ENCODE measurements around the gene NET1.
"Not testable (repeated sequence)": the region's sequence is repeated elsewhere in the genome, so short reads cannot be mapped to it uniquely, and the experiment has no call there.

GRCh38 chr10:5379202-5379601 is 33.2 kb upstream of the NET1 start:
- TF ChIP-seq, protein P1, sequence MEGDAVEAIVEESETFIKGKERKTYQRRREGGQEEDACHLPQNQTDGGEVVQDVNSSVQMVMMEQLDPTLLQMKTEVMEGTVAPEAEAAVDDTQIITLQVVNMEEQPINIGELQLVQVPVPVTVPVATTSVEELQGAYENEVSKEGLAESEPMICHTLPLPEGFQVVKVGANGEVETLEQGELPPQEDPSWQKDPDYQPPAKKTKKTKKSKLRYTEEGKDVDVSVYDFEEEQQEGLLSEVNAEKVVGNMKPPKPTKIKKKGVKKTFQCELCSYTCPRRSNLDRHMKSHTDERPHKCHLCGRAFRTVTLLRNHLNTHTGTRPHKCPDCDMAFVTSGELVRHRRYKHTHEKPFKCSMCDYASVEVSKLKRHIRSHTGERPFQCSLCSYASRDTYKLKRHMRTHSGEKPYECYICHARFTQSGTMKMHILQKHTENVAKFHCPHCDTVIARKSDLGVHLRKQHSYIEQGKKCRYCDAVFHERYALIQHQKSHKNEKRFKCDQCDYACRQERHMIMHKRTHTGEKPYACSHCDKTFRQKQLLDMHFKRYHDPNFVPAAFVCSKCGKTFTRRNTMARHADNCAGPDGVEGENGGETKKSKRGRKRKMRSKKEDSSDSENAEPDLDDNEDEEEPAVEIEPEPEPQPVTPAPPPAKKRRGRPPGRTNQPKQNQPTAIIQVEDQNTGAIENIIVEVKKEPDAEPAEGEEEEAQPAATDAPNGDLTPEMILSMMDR (IDR thresholded peaks at IDR 0.05), result not testable (repeated sequence)
- not testable (repeated sequence) for TF ChIP-seq POLR2A (IDR thresholded peaks at IDR 0.05); POLR2AphosphoS5 (IDR thresholded peaks at IDR 0.05; ENCODE audit: insufficient read depth in 1 of 2, low read depth in 1 of 2)
